GM12872 (cell line): ENCODE data around the gene CEP76.

ENCODE experiments used
- CTCF ChIP-seq: IDR thresholded peaks from 3 replicates; pipeline ENCODE4 v1.5.1; 2011; ENCODE audit warnings: low read depth, mild to moderate bottlenecking, low read length, moderate library complexity; ENCODE audit not compliant: insufficient read depth

The CEP76 gene

GRCh38 chr18:12701161-12701560, 1.4 kb downstream of the CEP76 start:
- no peak for TF ChIP-seq CTCF

GRCh38 chr18:12699747-12700146, 2.8 kb downstream of the CEP76 start:
- no peak for TF ChIP-seq CTCF

GRCh38 chr18:12694032-12694431, 8.5 kb downstream of the CEP76 start:
- TF ChIP-seq CTCF: no peak

- no peak for TF ChIP-seq CTCF
Measured at GRCh38 chr18:12692206-12692605, 10.3 kb downstream of the CEP76 start.

GRCh38 chr18:12689256-12689850, 13.2 kb downstream of the CEP76 start:
- no peak for TF ChIP-seq CTCF

GRCh38 chr18:12686100-12686499, 16.4 kb downstream of the CEP76 start:
- no peak for TF ChIP-seq CTCF

- TF ChIP-seq CTCF: no peak
Measured at GRCh38 chr18:12679183-12679786, 23.2 kb downstream of the CEP76 start.
